H9 (cell line): ENCODE data around the gene CEP97. TPM values are rescaled to one million over a fixed set of nuclear protein-coding genes. Genes with fewer than 3 reads are reported as not detected.

ENCODE experiments used
- DNase-seq: peaks from one replicate; pipeline ENCODE4 v3.0.0-alpha.2; 2017
- H2AFZ ChIP-seq: one replicate; pipeline ENCODE4 v1.6.1; 2013; ENCODE audit warnings: mild to moderate bottlenecking, low read length, control low read depth, moderate library complexity
- H2AK5ac ChIP-seq: 2 replicates; pipeline ENCODE4 v1.6.1; 2013; ENCODE audit warnings: low read length, control low read depth, mixed read lengths; ENCODE audit not compliant: insufficient read length
- H2BK120ac ChIP-seq: one replicate; pipeline ENCODE4 v1.6.1; 2013; ENCODE audit warnings: low read depth, mild to moderate bottlenecking, low read length, control low read depth, inconsistent platforms; ENCODE audit not compliant: poor library complexity, severe bottlenecking
- H2BK12ac ChIP-seq: 2 replicates; pipeline ENCODE4 v1.6.1; 2013; ENCODE audit warnings: low read length, control low read depth, mixed read lengths, low read depth; ENCODE audit not compliant: insufficient read length
- H2BK15ac ChIP-seq: 2 replicates; pipeline ENCODE4 v1.6.1; 2013; ENCODE audit warnings: low read depth, low read length, control low read depth
- H2BK20ac ChIP-seq: one replicate; pipeline ENCODE4 v1.6.1; 2013; ENCODE audit warnings: low read depth, mild to moderate bottlenecking, low read length, control low read depth, inconsistent platforms; ENCODE audit not compliant: poor library complexity, severe bottlenecking
- H2BK5ac ChIP-seq: 2 replicates; pipeline ENCODE4 v1.6.1; 2013; ENCODE audit warnings: low read length, control low read depth, mixed read lengths; ENCODE audit not compliant: insufficient read length
- H3K14ac ChIP-seq: 2 replicates; pipeline ENCODE4 v1.6.1; 2013; ENCODE audit warnings: low read length, control low read depth; ENCODE audit not compliant: insufficient read depth
- H3K18ac ChIP-seq: 2 replicates; pipeline ENCODE4 v1.6.1; 2013; ENCODE audit warnings: low read depth, mild to moderate bottlenecking, mixed read lengths, low read length, control low read depth; ENCODE audit not compliant: insufficient read length
- H3K23ac ChIP-seq: 2 replicates; pipeline ENCODE4 v1.6.1; 2013; ENCODE audit warnings: low read length, control low read depth, mixed read lengths, low read depth; ENCODE audit not compliant: insufficient read length
- H3K23me2 ChIP-seq: 2 replicates; pipeline ENCODE4 v1.6.1; 2013; ENCODE audit warnings: low read depth, mild to moderate bottlenecking, mixed read lengths, low read length, control low read depth; ENCODE audit not compliant: insufficient read length, poor library complexity, severe bottlenecking
- H3K27ac ChIP-seq: 2 replicates; pipeline ENCODE4 v1.5.1; 2013; ENCODE audit warnings: low read length, control low read depth, mixed read lengths, low read depth; ENCODE audit not compliant: insufficient read length
- H3K27me3 ChIP-seq: 2 replicates; pipeline ENCODE4 v1.6.1; 2013; ENCODE audit warnings: low read length, control low read depth, inconsistent platforms; ENCODE audit not compliant: insufficient read depth
- H3K4ac ChIP-seq: 2 replicates; pipeline ENCODE4 v1.6.1; 2013; ENCODE audit warnings: low read depth, mild to moderate bottlenecking, control low read depth, inconsistent platforms, low read length, moderate library complexity
- H3K4me1 ChIP-seq: 2 replicates; pipeline ENCODE4 v1.6.1; 2013; ENCODE audit warnings: low read length, control low read depth, inconsistent platforms; ENCODE audit not compliant: insufficient read depth
- H3K4me2 ChIP-seq: 2 replicates; pipeline ENCODE4 v1.6.1; 2013; ENCODE audit warnings: low read length, control low read depth, mixed read lengths; ENCODE audit not compliant: insufficient read length, insufficient read depth
- H3K56ac ChIP-seq: 2 replicates; pipeline ENCODE4 v1.6.1; 2013; ENCODE audit warnings: low read depth, mild to moderate bottlenecking, mixed read lengths, low read length, control low read depth; ENCODE audit not compliant: insufficient read length
- H3K79me1 ChIP-seq: 2 replicates; pipeline ENCODE4 v1.6.1; 2013; ENCODE audit warnings: low read depth, mild to moderate bottlenecking, moderate library complexity, low read length, control low read depth, inconsistent platforms; ENCODE audit not compliant: insufficient read depth, poor library complexity, severe bottlenecking
- H3K79me2 ChIP-seq: 2 replicates; pipeline ENCODE4 v1.6.1; 2013; ENCODE audit warnings: low read length, control low read depth, inconsistent platforms; ENCODE audit not compliant: insufficient read depth
- H3K9ac ChIP-seq: 2 replicates; pipeline ENCODE4 v1.6.1; 2013; ENCODE audit warnings: low read length, control low read depth, mixed read lengths; ENCODE audit not compliant: insufficient read length; ENCODE audit errors: extremely low read depth
- H3K9me3 ChIP-seq: one replicate; pipeline ENCODE4 v1.6.1; 2013; ENCODE audit warnings: low read depth, low read length, inconsistent platforms; ENCODE audit not compliant: control insufficient read depth
- H3T11ph ChIP-seq: one replicate; pipeline ENCODE4 v1.6.1; 2013; ENCODE audit warnings: mild to moderate bottlenecking, low read length, control low read depth, inconsistent platforms
- H4K20me1 ChIP-seq: one replicate; pipeline ENCODE4 v1.6.1; 2013; ENCODE audit not compliant: control insufficient read depth, insufficient read length, insufficient read depth
- H4K5ac ChIP-seq: 2 replicates; pipeline ENCODE4 v1.6.1; 2013; ENCODE audit warnings: low read depth, mild to moderate bottlenecking, mixed read lengths, low read length, control low read depth; ENCODE audit not compliant: insufficient read length
- H4K8ac ChIP-seq: replicated peaks from 2 replicates; pipeline ENCODE4 v1.6.1; 2013; ENCODE audit warnings: low read length, control low read depth, mixed read lengths, low read depth; ENCODE audit not compliant: insufficient read length
- H4K91ac ChIP-seq: 2 replicates; pipeline ENCODE4 v1.6.1; 2013; ENCODE audit warnings: low read depth, mild to moderate bottlenecking, moderate library complexity, mixed read lengths, low read length, control low read depth; ENCODE audit not compliant: insufficient read length
- H3K27ac Mint-ChIP-seq, 3 experiments: 2 replicates in 2 of 3; 3 replicates in 1 of 3; pipeline ENCODE4 v1.8.0; 2020 to 2021; ENCODE audit warnings: mixed read lengths in 3 of 3, mild to moderate bottlenecking in 1 of 3, moderate library complexity in 1 of 3
- H3K27me3 Mint-ChIP-seq: 2 replicates; pipeline ENCODE4 v1.8.0; 2021; ENCODE audit warnings: low read depth, mild to moderate bottlenecking, moderate library complexity, mixed read lengths
- H3K36me3 Mint-ChIP-seq, 3 experiments: 2 replicates in 2 of 3; 3 replicates in 1 of 3; pipeline ENCODE4 v1.8.0; 2020 to 2021; ENCODE audit warnings: low read depth in 3 of 3, mixed read lengths in 3 of 3; ENCODE audit not compliant: insufficient read depth in 1 of 3
- H3K4me1 Mint-ChIP-seq, 2 experiments: 2 replicates each; pipeline ENCODE4 v1.8.0; 2020; ENCODE audit warnings: mixed read lengths in 2 of 2
- H3K4me3 Mint-ChIP-seq, 2 experiments: 2 replicates in 1 of 2; 3 replicates in 1 of 2; pipeline ENCODE4 v1.8.0; 2020 to 2021; ENCODE audit warnings: mild to moderate bottlenecking in 2 of 2, mixed read lengths in 2 of 2, moderate library complexity in 1 of 2
- H3K9me3 Mint-ChIP-seq, 2 experiments: 2 replicates in 1 of 2; 3 replicates in 1 of 2; pipeline ENCODE4 v1.8.0; 2020; ENCODE audit warnings: mild to moderate bottlenecking in 2 of 2, mixed read lengths in 2 of 2, moderate library complexity in 1 of 2
- CTCF ChIP-seq: fragments of 200-600 bp; sonication (generic); conservative IDR thresholded peaks from 3 replicates; pipeline ENCODE4 v1.8.0; 2021; ENCODE audit warnings: antibody characterized with exemption, mild to moderate bottlenecking
- WGBS: extraction: QIAGEN DNeasy Blood & Tissue Kit; methylation state at CpG from one replicate; pipeline ENCODE4 v1.1.7; 2013; ENCODE audit warnings: missing lambda C conversion rate, low lambda C conversion rate, mixed read lengths; ENCODE audit not compliant: insufficient read length; ENCODE audit errors: extremely low coverage; 5-methylcytosine and 5-hydroxymethylcytosine counted together
- total RNA-seq: library from RNA; stranded (reverse); gene quantifications from 2 replicates; pipeline ENCODE4 v1.2.1, GENCODE V29; 2021

Gene CEP97
- total RNA-seq, 1 experiment from 2014 or later, result 13.9 TPM

GRCh38 chr3:101725890-101726275 is 1.5 kb downstream of the CEP97 start:
- H3K4me1 Mint-ChIP-seq, result peaks cover 15 to 20% of the 10 kb centered on the region in 2 experiments
- no peak for DNase-seq
- H3K23me2 ChIP-seq, result peaks cover 6% of the 10 kb centered on the region
- no peaks in the 10 kb centered on the region for H3K27me3 Mint-ChIP-seq
- H2BK12ac ChIP-seq, result no peak overlapping the region
- no peak overlapping the region for H2BK120ac ChIP-seq
- no peak overlapping the region for H4K8ac ChIP-seq
- WGBS, result no CpG with 5 or more reads among the region's 3 CpGs
- peak overlapping the region; percentile 75 for H3K4me2 ChIP-seq
- peaks cover 2 to 36% (median 29%) of the 10 kb centered on the region in 3 experiments; a peak in 6 of 7 replicates for H3K36me3 Mint-ChIP-seq
- no peak overlapping the region for H3T11ph ChIP-seq
- no peaks in the 10 kb centered on the region for H4K20me1 ChIP-seq
- H2AFZ ChIP-seq, result no peak overlapping the region
- peaks cover 3% of the 10 kb centered on the region for H3K79me1 ChIP-seq
- H3K18ac ChIP-seq, result no peak overlapping the region
- no peak overlapping the region for H2BK20ac ChIP-seq
- H3K9me3 Mint-ChIP-seq, result no peaks in the 10 kb centered on the region
- no peak overlapping the region for H2AK5ac ChIP-seq
- H3K4me3 Mint-ChIP-seq, result peak overlapping the region; percentile 97 to 98
- no peak overlapping the region for H4K91ac ChIP-seq
- H3K23ac ChIP-seq, result no peak overlapping the region
- no peaks in the 10 kb centered on the region for H3K4me1 ChIP-seq
- no peak overlapping the region for H2BK5ac ChIP-seq
- no peak overlapping the region for H3K4ac ChIP-seq
- no peak overlapping the region for H3K56ac ChIP-seq
- no peak overlapping the region for H3K9ac ChIP-seq
- no peak for TF ChIP-seq CTCF
- H3K14ac ChIP-seq, result no peak overlapping the region
- no peaks in the 10 kb centered on the region for H3K79me2 ChIP-seq
- no peak overlapping the region for H3K27ac ChIP-seq
- H3K27me3 ChIP-seq, result no peaks in the 10 kb centered on the region
- no peak overlapping the region for H2BK15ac ChIP-seq
- H3K9me3 ChIP-seq, result no peaks in the 10 kb centered on the region
- no peak overlapping the region for H4K5ac ChIP-seq
- no peak overlapping the region for H3K27ac Mint-ChIP-seq
